ENCODE results near the gene TMEM201. TPM values are rescaled to one million over a fixed set of nuclear protein-coding genes. Genes with fewer than 3 reads are reported as not detected.
"Not testable (repeated sequence)": the region's sequence is repeated elsewhere in the genome, so short reads cannot be mapped to it uniquely, and the experiment has no call there.

The TMEM201 gene
- total and polyA plus RNA-seq, 2 of the 8 experiments (the other 6 are each of a cell fraction or from before 2014, with no cell fraction given): 8.2 to 27.1 TPM

DNA sequence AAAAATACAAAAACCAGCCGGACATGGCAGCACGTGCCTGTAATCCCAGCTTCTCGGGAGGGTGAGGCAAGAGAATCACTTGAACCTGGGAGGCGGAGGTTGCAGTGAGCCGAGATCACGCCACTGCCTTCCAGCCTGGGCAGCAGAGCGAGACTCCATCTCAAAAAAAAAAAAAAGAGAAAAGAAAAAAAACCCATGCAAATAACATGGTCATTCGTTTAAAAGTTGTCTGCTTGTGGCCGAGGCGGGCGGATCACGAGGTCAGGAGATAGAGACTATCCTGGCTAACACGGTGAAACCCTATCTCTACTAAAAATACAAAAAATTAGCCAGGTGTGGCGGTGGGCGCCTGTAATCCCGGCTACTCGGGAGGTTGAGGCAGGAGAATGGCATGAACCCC, 28.6 kb upstream of the TMEM201 start:
- 96% methylated on average over 17 of the region's 17 CpGs; no CpG with 5 or more reads in 1 of the 2 experiments for WGBS, 2 experiments (ENCODE audit: extremely low coverage in 1 of 2, insufficient coverage in 1 of 2, insufficient read length in 1 of 2, insufficient replicate concordance in 2 of 2, low coverage in 1 of 2, low lambda C conversion rate in 2 of 2, missing lambda C conversion rate in 1 of 2)
- not testable (repeated sequence) for H3K18ac ChIP-seq (ENCODE audit: extremely low read depth, low read length); DNase-seq (ENCODE audit: low read depth in 1 of 2, low spot score in 2 of 2); H3K14ac ChIP-seq (ENCODE audit: insufficient read length); H3K27ac ChIP-seq (ENCODE audit: low read depth, low read length); H2BK15ac ChIP-seq (ENCODE audit: low read length); H4K91ac ChIP-seq (replicated peaks; ENCODE audit: insufficient read length, low read length); H3K9me3 ChIP-seq (ENCODE audit: insufficient read depth in 2 of 2, low read depth in 1 of 2, low read length in 1 of 2); H3K27me3 ChIP-seq (replicated peaks in 1 of 4; ENCODE audit: control insufficient read depth in 3 of 4, extremely low read depth in 1 of 4, insufficient read depth in 3 of 4, low read length in 3 of 4); H2AK5ac ChIP-seq (ENCODE audit: low read depth, low read length); H3K4me2 ChIP-seq (ENCODE audit: insufficient read depth in 1 of 2, low read depth in 2 of 2, low read length in 2 of 2); H3K23me2 ChIP-seq (ENCODE audit: low read depth, low read length); H2BK12ac ChIP-seq (ENCODE audit: low read depth, low read length); H3K4me3 ChIP-seq (ENCODE audit: extremely low read depth in 1 of 4, insufficient read depth in 2 of 4, low read depth in 3 of 4, low read length in 4 of 4); H2BK5ac ChIP-seq (ENCODE audit: low read depth, low read length); H3K9ac ChIP-seq (replicated peaks in 1 of 4; ENCODE audit: extremely low read depth in 1 of 4, low read depth in 3 of 4, low read length in 3 of 4); H2BK20ac ChIP-seq (ENCODE audit: low read length); H4K5ac ChIP-seq (ENCODE audit: insufficient read length, low read depth, low read length); H3K4me1 ChIP-seq (replicated peaks in 1 of 4; ENCODE audit: control insufficient read depth in 3 of 4, insufficient read depth in 4 of 4, low read length in 3 of 4); H3K23ac ChIP-seq (ENCODE audit: insufficient read length); H4K8ac ChIP-seq (ENCODE audit: extremely low read depth, insufficient read depth, low read length); H3K4ac ChIP-seq (replicated peaks; ENCODE audit: insufficient read length, low read depth, low read length); H3K79me2 ChIP-seq (ENCODE audit: control insufficient read depth in 1 of 2, insufficient read depth in 2 of 2, low read length in 2 of 2); H3K79me1 ChIP-seq (ENCODE audit: low read depth, low read length); H2BK120ac ChIP-seq (replicated peaks; ENCODE audit: low read depth, low read length); FAIRE-seq; H3K56ac ChIP-seq (replicated peaks; ENCODE audit: insufficient read length, low read depth, low read length); H2AFZ ChIP-seq (ENCODE audit: low read length)
- Histone ChIP-seq H3K36me3 (ENCODE audit: control insufficient read depth in 2 of 4, insufficient read depth in 4 of 4, low read length in 3 of 4) (peaks cover 5 to 41% (median 27%) of the 10 kb centered on the region in 4 experiments; a peak in 7 of 8 replicates), H4K20me1 (replicated peaks in 1 of 2; ENCODE audit: control insufficient read depth in 1 of 2, insufficient read depth in 2 of 2, low read length in 2 of 2) (peaks cover 2 to 22% of the 10 kb centered on the region in 2 experiments)
- ChIA-PET POLR2A (ENCODE audit: partially characterized antibody) (interaction anchor here (1.1 kb wide), 1 partner anchor 63 kb away, joined by 3 read pairs; no protein-coding TSS in a partner anchor), CTCF (ENCODE audit: partially characterized antibody) (interaction anchor here (0.6 kb wide), 1 partner anchor 28 kb away, joined by 5 read pairs; no protein-coding TSS in a partner anchor)
